ENCODE measurements around the gene CREG1.

CREG1 gene

GRCh38 chr1:167502719-167503462, 50.7 kb downstream of the CREG1 start:
- no peak for DNase-seq

GRCh38 chr1:167502192-167502551, 51.4 kb downstream of the CREG1 start:
- no peak for DNase-seq

- DNase-seq, result no peak
Measured at GRCh38 chr1:167501515-167502191, 51.9 kb downstream of the CREG1 start.

- no peak for DNase-seq
Measured at GRCh38 chr1:167500283-167500860, 53.2 kb downstream of the CREG1 start.

GRCh38 chr1:167499664-167500101, 53.9 kb downstream of the CREG1 start:
- DNase-seq, result no peak

- DNase-seq, result no peak
Measured at GRCh38 chr1:167499106-167499505, 54.5 kb downstream of the CREG1 start.

- DNase-seq, result no peak
Measured at GRCh38 chr1:167496797-167497619, 56.6 kb downstream of the CREG1 start.

GRCh38 chr1:167493372-167493771, 60.2 kb downstream of the CREG1 start:
- no peak for DNase-seq

- no peak for DNase-seq
Measured at GRCh38 chr1:167492481-167492910, 61.1 kb downstream of the CREG1 start.

GRCh38 chr1:167491586-167492461, 61.7 kb downstream of the CREG1 start:
- no peak for DNase-seq
